GM10266 (cell line): ENCODE data around the gene TRIM60.
"Not testable (repeated sequence)": the region's sequence is repeated elsewhere in the genome, so short reads cannot be mapped to it uniquely, and the experiment has no call there.

Experiments used
- DNase-seq: peaks from one replicate; pipeline ENCODE4 v3.0.0; 2012; ENCODE audit errors: extremely low spot score
- TF ChIP-seq, protein P1 (sequence below): IDR thresholded peaks from 2 replicates; pipeline ENCODE4 v1.5.1; 2012; ENCODE audit warnings: mild to moderate bottlenecking, low read depth; ENCODE audit not compliant: control insufficient read depth, insufficient read depth; ENCODE audit errors: missing control alignments

The TRIM60 gene

DNA sequence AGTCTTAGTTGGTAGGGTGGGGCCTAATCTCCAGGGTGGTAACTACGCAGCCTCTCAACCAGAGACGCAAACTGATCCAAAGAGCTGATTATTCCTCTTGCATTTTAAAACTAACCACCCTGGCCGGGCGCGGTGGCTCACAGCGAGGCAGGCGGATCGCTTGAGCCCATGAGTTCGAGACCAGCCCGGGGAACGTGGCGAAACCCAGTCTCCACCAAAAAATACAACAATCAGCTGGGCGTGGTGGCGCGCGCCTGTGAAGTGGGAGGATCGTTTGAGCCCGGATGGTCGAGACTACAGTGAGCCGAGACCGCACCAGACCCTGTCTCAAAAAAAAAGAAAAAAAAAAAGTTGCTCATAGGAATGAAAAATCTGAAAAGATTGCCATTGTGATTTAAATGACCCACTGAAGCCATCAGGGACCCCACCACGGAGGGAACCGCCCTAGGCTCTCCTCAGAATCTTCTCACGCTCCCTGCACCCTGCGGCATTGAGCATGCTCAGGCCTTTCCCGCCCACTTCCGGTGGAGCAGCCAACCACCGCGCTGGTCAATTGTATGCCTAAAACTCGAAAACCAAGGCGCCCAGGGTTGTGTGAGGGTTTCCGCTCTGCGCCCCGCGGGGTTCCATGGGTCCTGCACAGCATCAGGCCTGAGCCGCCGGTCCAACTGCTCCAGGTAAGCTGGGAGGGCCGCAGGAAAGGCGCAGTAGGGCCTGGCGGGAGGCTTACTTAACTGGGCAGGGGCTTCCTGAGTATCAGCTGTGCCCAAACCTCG is at the start of gene TRIM60:
TRIM60 (plus strand) TSS at position 564 of the 776 bp plus-strand sequence. CDS start 8,074 bp downstream, outside the sequence.
- TF ChIP-seq, protein P1, sequence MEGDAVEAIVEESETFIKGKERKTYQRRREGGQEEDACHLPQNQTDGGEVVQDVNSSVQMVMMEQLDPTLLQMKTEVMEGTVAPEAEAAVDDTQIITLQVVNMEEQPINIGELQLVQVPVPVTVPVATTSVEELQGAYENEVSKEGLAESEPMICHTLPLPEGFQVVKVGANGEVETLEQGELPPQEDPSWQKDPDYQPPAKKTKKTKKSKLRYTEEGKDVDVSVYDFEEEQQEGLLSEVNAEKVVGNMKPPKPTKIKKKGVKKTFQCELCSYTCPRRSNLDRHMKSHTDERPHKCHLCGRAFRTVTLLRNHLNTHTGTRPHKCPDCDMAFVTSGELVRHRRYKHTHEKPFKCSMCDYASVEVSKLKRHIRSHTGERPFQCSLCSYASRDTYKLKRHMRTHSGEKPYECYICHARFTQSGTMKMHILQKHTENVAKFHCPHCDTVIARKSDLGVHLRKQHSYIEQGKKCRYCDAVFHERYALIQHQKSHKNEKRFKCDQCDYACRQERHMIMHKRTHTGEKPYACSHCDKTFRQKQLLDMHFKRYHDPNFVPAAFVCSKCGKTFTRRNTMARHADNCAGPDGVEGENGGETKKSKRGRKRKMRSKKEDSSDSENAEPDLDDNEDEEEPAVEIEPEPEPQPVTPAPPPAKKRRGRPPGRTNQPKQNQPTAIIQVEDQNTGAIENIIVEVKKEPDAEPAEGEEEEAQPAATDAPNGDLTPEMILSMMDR: no peak

DNA sequence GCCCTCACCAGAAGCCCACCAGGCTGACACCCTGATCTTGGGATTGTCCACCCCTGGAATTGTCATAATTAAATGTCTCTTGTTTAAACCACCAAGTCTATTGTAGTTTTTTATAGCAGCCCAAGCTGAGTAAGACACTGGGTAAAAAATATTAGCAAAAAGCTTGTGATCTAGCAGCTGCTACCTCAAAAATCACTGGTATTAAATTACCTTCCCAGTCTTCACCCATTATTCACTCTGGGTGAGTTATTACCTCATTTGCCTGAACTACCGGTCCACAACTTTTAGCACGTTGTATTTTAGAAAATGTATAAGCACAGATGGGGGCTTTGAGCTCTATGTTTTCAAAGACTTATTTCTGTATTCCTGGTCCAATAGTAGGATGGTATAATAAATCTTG is 42.3 kb upstream of the TRIM60 start:
- TF ChIP-seq, protein P1: no peak
- DNase-seq: no peak

More for the DNA sequence above, at the start of gene TRIM60:
- DNase-seq: no peak

DNA sequence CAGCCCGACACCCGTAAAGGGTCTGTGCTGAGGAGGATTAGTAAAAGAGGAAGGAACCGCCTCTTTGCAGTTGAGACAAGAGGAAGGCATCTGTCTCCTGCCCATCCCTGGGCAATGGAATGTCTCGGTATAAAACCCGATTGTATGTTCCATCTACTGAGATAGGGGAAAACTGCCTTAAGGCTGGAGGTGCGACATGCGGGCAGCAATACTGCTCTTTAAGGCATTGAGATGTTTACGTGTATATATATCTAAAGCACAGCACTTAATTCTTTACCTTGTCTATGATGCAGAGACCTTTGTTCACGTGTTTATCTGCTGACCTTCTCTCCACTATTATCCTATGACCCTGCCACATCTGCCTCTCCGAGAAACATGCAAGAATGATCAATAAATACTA is 41.0 kb upstream of the TRIM60 start:
- not testable (repeated sequence) for DNase-seq

DNA sequence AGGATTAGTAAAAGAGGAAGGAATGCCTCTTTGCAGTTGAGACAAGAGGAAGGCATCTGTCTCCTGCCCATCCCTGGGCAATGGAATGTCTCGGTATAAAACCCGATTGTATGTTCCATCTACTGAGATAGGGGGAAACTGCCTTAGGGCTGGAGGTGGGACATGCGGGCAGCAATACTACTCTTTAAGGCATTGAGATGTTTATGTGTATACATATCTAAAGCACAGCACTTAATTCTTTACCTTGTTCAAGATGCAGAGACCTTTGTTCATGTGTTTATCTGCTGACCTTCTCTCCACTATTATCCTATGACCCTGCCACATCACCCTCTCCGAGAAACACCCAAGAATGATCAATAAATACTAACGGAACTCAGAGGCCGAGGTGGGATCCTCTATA is 35.7 kb upstream of the TRIM60 start:
- not testable (repeated sequence) for DNase-seq

DNA sequence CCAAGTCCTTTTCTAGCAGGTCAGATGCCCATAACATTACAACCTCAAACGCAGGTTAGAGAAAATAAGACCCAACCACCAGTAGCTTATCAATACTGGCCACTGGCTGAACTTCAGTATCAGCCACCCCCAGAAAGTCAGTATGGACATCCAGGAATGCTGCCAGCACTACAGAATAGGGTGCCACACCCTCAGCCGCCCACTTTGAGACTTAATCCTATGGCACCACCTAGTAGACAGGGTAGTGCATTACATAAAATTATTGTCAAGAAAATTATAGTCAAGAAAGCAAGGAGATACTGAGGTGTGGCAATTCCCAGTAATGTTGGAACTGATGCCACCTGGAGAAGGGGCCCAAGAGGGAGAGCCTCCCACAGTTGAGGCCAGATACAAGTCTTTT is 34.5 kb upstream of the TRIM60 start:
- TF ChIP-seq, protein P1: peak; percentile 27
- DNase-seq: no peak

DNA sequence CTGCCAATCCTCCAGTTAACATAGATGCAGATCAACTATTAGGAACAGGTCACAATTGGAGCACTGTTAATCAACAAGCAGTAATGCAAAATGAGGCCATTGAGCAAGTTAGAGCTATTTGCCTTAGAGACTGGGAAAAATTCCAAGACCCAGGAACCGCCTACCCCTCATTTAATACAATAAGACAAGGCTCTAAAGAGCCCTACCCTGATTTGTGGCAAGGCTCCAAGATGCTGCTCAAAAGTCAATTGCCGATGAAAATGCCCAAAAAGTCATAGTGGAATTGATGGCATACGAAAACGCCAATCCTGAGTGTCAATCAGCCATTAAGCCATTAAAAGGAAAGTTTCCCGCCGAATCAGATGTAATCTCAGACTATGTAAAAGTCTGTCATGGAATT is 33.9 kb upstream of the TRIM60 start:
- DNase-seq: no peak
- TF ChIP-seq, protein P1: no peak

DNA sequence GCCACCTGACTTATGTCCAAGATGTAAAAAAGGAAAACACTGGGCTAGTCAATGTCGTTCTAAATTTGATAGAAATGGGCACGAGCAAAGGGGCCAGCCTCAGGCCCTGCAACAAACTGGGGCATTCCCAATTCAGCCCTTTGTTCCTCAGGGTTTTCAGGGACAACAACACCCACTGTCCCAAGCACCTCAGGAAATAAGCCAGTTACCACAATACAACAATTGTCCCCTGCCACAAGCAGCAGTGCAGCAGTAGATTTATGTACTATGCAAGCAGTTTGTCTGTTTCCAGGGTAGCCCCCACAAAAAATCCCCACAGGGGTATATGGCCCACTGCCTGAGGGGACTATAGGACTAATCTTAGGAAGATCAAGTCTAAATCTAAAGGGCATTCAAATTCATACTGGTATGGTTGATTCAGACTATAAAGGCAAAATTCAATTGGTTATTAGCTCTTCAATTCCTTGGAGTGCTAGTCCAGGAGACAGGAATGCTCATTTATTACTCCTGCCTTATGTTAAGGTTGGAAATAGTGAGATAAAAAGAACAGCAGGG is 33.2 kb upstream of the TRIM60 start:
- DNase-seq: not testable (repeated sequence)

DNA sequence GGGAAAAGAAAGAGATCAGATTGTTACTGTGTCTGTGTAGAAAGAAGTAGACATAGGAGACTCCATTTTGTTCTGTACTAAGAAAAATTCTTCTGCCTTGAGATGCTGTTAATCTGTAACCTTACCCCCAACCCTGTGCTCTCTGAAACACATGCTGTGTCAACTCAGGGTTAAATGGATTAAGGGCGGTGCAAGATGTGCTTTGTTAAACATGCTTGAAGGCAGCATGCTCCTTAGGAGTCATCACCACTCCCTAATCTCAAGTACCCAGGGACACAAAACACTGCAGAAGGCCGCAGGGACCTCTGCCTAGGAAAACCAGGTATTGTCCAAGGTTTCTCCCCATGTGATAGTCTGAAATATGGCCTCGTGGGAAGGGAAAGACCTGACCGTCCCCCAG is 29.8 kb upstream of the TRIM60 start:
- DNase-seq: not testable (repeated sequence)

DNA sequence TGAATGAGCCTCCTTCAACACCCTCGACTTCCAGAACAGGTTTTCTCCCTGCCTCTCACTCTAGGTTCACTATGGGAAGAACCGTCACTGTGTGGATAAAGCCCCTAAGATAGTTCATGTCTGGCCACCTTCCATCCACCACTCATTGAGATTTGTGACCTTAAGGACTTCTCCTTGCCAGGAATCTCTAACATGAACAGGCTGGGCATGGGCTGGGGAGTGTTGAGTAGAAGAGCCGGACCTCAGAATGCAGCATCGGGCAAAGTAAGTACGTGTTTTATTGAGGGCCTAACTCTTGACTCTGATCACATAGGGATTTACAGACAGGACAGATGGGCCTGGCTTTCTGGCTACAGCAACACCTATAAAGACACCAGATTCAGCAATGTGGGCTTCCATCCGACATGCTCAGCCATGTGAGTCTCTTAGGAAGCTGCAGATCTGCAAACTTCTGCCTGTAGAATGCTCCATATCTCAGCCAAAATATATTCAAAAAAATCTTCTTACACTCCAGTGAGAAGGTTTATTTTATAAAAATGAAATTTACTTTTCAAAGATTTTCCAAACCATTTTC is 26.4 kb upstream of the TRIM60 start:
- DNase-seq: no peak
- TF ChIP-seq, protein P1: no peak
